GM21576 (cell line): Measurements from ENCODE around the gene QRICH2.
A peak's percentile ranks its signal among the peaks of the same experiment; 100 is the strongest.
"Not testable (repeated sequence)": the region's sequence is repeated elsewhere in the genome, so short reads cannot be mapped to it uniquely, and the experiment has no call there.

Source experiments
- ATAC-seq: cut with Tn5 transposase; IDR thresholded peaks from one replicate; pipeline ENCODE4 v1.9.1; 2021; ENCODE audit warnings: mild to moderate bottlenecking, moderate library complexity; ENCODE audit not compliant: unreplicated experiment

The QRICH2 gene

DNA sequence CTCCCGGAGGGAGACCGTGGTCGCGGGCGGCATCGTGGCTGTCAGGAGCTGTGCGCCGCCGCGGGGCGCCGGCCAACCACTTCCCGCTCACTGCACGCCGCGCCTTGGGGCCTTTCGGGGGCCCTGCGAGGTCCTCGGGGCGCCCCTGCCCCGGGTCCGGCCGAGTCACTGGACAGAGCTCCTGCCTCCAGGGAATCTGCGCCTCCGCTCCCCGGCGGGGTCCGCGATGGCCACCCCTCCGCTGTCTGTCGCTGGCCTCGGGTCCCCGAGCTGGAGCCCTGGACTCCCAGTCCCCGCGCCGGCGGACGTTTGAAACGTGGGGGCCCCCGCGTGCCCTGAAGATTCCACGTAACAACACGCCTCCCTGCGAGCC is at the start of gene QRICH2:
TSS of gene QRICH2 (minus strand) at position 311 of the 373 bp plus-strand sequence. CDS start at position 33, 278 bp downstream.
- no peak for ATAC-seq

DNA sequence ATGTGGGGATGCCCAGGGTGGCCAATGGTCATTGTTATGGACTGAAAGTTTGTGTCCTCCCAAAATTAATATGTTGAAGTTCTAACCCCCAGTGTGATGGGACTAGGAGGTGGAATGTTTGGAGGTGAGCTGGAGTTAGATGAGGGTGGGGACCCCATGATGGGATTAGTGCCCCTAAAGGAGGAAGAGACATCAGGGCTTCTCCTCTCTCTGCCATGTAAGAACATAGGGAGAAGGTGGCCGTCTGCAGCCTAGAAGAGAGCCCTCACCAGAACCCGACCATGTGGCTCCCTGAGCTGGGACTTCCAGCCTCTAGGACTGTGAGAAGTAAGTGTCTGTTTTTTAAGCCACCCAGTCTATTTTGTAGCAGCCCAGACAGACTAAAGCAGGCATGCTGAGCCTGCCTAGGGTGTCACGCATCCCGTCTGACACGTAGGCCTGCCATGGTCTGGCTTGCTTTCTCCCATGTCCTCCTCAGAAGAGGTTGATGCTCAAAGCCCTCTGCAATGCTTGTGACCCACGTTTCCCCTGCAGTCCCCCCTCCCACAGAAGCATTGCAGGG is 49.6 kb upstream of the QRICH2 start:
- no peak for ATAC-seq

DNA sequence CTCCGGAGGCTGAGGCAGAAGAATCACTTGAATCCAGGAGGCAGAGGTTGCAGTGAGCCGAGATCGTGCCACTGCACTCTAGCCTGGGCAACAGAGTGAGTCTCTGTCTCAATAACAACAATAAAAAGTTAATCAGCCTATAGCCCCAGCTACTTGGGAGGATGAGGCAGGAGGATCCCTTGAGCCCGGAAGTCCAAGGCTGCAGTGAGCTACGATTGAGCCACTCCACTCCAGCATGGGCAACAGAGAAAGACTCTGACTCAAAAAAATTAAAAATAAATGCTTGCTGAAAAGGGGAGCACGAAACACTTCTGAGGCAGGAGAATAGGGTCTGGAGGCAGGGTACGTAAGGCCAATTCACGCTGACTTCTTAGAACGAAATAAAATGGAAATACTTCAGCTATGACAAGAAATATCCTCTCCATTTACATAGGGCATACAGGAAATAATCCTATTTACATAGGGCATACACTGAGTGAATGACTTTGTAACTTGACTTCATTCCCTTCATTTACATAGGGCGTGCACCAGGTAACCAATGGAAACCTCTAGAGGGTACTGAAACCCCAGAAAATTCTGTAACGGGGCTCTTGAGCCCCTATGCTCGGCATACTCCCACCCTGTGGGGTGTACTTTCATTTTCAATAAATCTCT is 48.9 kb upstream of the QRICH2 start:
- no peak for ATAC-seq

- ATAC-seq: no peak
Measured at GRCh38 chr17:76354747-76355310, 46.8 kb upstream of the QRICH2 start.

- ATAC-seq: no peak
Measured at GRCh38 chr17:76354317-76354729, 46.2 kb upstream of the QRICH2 start.

GRCh38 chr17:76353599-76354316 is 45.7 kb upstream of the QRICH2 start, which contains the start of gene PRPSAP1:
Gene PRPSAP1, minus strand, starts transcription at chr17:76353916. Its CDS starts 213 bp downstream, at chr17:76353703.
- ATAC-seq: peak; percentile 80

GRCh38 chr17:76353004-76353598 is 45.0 kb upstream of the QRICH2 start:
- peak; percentile 11 for ATAC-seq

GRCh38 chr17:76351526-76352071 is 43.5 kb upstream of the QRICH2 start:
- ATAC-seq: no peak

DNA sequence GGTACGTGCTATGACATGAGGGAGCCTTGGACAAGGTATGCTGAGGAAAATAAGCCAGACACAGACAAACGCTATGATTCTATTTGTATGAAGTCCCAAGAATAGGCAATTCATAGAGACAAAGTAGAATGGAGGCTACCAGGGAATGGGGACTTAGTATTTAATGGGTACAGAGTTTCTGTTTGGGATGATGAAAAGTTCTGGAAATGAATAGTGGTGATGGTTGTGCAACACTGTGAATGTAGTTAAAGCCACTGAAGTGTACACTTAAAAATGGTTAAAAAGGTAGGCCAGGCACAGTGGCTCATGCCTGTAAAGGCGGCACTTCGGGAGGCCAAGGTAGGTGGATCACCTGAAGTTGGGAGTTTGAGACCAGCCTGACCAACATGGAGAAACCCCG is 42.4 kb upstream of the QRICH2 start:
- no peak for ATAC-seq

GRCh38 chr17:76346936-76347335 is 38.9 kb upstream of the QRICH2 start:
- ATAC-seq: not testable (repeated sequence)

DNA sequence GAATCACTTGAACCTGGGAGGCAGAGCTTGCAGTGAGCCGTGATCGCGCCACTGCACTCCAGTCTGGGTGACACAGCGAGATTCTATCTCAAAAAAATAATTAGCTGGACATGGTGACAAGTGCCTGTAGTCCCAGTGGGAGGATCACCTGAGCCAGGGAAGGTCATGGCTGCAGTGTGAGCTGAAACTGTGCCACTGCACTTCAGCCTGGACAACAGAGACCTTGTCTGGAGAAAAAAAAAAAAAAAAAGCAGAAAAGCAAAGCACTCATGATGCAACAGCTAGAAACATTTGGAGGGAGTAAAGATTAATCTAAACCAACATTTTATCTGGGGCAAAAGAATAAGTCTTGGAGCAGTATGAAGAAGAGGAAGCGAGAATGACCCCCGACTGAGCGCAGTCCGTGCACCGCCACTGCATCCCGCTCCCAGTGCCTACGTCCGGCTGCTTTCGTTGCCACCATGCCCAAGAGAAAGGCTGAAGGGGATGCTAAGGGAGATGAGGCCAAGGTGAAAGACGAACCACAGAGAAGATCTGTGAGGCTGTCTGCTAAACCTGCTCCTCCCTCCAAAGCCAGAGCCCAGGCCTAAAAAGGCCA is 37.4 kb upstream of the QRICH2 start:
- ATAC-seq: no peak

DNA sequence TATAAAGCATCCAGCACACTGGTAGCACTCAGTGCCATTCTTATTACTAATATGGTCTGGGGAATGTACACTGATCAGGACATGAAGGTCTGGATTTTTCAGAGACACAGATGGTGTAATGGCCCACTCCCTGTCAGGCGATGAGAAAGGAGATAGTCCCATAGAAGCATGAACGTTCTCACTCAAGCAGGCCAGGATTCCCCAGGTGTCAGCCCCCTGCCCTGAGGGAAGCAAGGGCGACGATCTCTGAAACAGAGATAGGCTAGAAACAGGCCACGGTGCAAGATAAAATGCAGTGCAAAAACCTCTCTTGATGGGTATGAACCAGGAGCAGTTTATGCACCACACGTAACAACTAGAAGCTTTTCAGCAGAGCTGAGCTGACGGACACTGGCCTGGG is 35.0 kb upstream of the QRICH2 start:
- no peak for ATAC-seq

DNA sequence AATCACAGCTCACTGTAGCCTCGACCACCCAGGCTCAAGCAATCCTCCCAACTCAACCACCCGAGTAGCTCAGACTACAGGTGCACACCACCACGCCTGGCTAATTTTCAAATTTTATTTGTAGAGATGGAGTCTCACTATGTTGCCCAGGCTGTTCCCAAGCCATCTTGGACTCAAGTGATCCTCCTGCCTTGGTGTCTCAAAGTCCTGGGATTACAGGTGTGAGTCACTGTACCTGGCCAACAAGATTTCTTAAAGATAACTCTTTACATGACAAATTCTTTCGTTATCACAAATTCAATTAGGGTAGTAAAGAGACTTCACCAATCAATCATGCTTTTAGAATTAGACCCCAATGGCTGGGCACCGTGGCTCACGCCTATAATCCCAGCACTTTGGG is 33.2 kb upstream of the QRICH2 start:
- no peak for ATAC-seq

- no peak for ATAC-seq
Measured at GRCh38 chr17:76337413-76337777, 29.3 kb upstream of the QRICH2 start.

DNA sequence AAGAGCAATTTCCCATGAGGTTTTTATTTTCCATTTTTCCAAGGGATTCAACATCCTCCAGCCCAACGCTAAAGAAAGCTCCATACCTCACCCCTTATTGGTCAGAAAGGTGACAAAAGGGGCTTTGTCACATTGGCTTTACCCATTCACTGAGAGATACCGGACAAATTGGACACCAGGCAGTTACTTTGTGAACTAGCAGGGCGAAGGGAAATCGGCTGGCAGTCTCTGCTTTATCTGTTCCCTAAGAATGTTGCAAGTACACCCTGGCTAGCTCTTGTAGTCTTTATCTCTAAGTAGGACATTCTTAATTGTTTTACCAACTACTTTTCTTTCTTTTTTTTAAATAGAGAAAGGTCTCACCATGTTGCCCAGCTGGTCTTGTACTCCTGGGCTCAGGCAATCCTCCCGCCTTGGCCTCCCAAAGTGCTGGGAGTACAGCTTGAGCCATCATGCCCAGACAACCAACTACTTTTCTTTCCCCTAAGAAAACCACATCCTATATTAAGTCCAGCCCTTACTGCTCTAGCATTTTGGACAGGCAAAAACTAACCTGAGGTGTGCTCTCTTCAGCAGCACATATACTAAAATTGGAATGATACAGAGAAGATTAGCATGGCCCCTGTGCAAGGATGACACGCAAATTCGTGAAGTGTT is 28.8 kb upstream of the QRICH2 start:
- no peak for ATAC-seq

GRCh38 chr17:76335716-76336381 is 27.8 kb upstream of the QRICH2 start:
- no peak for ATAC-seq

DNA sequence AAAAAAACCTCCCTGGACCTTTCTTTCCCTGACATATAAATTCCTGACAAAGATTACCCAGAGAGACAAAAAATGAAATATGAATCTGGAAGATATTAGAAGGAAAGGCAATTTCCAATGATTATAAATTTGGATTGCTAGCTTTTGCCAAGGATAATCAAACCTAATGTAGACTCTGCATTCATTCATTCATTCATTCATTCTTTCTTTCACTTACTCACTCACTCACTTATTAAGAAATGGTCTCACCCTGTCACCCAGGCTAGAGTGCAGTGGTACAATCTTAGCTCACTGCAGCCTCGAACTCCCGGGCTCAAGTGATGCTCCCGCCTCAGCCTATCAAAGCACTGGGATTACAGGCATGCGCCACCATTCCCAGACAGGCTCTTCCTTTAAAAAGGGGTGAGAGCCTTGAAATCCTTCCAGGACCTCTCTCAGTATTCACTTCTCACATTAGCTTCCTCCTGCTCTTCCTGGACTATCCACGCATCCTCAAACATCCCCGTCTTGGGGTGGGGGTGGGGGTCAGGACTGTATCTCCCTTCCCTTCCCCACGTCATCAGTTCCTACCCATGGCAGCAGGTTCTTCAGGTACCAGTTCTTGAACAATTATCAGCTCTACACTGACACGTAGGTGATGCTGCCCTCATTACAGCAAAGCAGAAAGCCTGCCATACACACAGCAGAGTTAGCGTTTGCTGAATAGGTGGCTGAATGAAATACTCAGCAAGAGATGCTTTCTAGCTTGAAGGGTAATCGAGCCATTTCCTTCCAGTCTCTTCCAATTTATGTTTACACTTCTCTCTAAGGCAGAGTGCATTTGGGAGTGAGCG is 25.8 kb upstream of the QRICH2 start:
- ATAC-seq: no peak

GRCh38 chr17:76331083-76331482 is 23.0 kb upstream of the QRICH2 start:
- no peak for ATAC-seq

DNA sequence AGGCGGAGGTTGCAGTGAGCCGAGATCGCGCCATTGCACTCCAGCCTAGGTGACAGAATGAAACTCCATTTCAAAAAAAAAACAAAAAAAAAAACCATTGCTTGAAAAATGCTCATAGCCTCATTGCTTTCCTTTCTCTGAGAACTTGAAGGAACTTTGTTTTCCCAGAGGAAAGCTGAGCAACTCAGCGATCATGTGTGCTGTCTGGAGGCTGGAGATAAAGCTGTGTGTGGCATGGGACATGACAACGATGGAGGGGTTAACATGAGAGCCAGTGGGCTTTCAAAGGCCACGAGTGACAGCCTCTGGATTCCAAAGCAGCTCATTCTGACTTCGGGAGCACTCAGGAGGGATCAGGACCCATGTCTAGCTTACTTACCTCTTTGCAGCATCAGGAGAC is 21.6 kb upstream of the QRICH2 start:
- no peak for ATAC-seq
